DOHH2 (cell line): ENCODE results near the gene CARD11.
A peak's percentile ranks its signal among the peaks of the same experiment; 100 is the strongest.

Source experiments
- H3F3A ChIP-seq: fragments of 200-600 bp; sonication (generic), shearing (Covaris generic); 2 replicates; pipeline ENCODE4 v1.6.0; 2016; ENCODE audit warnings: antibody characterized with exemption, mild to moderate bottlenecking; ENCODE audit not compliant: control insufficient read depth, insufficient read depth
- H3K27ac ChIP-seq: fragments of 200-600 bp; sonication (generic); 2 replicates; pipeline ENCODE4 v1.5.1; 2014; ENCODE audit warnings: low read depth, mild to moderate bottlenecking, low read length, moderate library complexity
- H3K27me3 ChIP-seq: fragments of 200-600 bp; sonication (generic); 2 replicates; pipeline ENCODE4 v1.6.1; 2014; ENCODE audit warnings: mild to moderate bottlenecking, low read length, mixed read lengths; ENCODE audit not compliant: control insufficient read depth
- H3K36me3 ChIP-seq: fragments of 200-600 bp; sonication (generic); 2 replicates; pipeline ENCODE4 v1.6.1; 2014; ENCODE audit warnings: mild to moderate bottlenecking, low read length, moderate library complexity, mixed read lengths; ENCODE audit not compliant: control insufficient read depth
- H3K4me1 ChIP-seq: fragments of 200-600 bp; sonication (generic); 2 replicates; pipeline ENCODE4 v1.6.1; 2014; ENCODE audit warnings: mild to moderate bottlenecking, low read length, mixed read lengths; ENCODE audit not compliant: control insufficient read depth
- H3K4me2 ChIP-seq: fragments of 200-600 bp; sonication (generic); 2 replicates; pipeline ENCODE4 v1.6.0; 2014; ENCODE audit warnings: mild to moderate bottlenecking, low read length, moderate library complexity
- H3K4me3 ChIP-seq: fragments of 200-600 bp; sonication (generic); 2 replicates; pipeline ENCODE4 v1.5.1; 2014; ENCODE audit warnings: mild to moderate bottlenecking, low read length, mixed read lengths
- H3K79me2 ChIP-seq: fragments of 200-600 bp; sonication (generic); 2 replicates; pipeline ENCODE4 v1.6.1; 2014; ENCODE audit warnings: mild to moderate bottlenecking, low read length, mixed read lengths; ENCODE audit not compliant: control insufficient read depth
- H3K9me2 ChIP-seq: fragments of 200-600 bp; sonication (generic); replicated peaks from 2 replicates; pipeline ENCODE4 v1.6.1; 2014; ENCODE audit warnings: mild to moderate bottlenecking, low read length, mixed read lengths; ENCODE audit not compliant: control insufficient read depth
- H3K9me3 ChIP-seq: fragments of 200-600 bp; sonication (generic); 2 replicates; pipeline ENCODE4 v1.6.1; 2014; ENCODE audit warnings: antibody characterized with exemption, low read length, mixed read lengths; ENCODE audit not compliant: control insufficient read depth, insufficient read depth
- H4K20me1 ChIP-seq: fragments of 200-600 bp; sonication (generic); 2 replicates; pipeline ENCODE4 v1.6.0; 2014; ENCODE audit warnings: low read depth, mild to moderate bottlenecking, antibody characterized with exemption, low read length, moderate library complexity; ENCODE audit not compliant: control insufficient read depth, insufficient read depth
- EZH2phosphoT487 ChIP-seq: fragments of 200-600 bp; sonication (generic); IDR thresholded peaks from 2 replicates; pipeline ENCODE4 v1.6.1; 2017; ENCODE audit warnings: borderline replicate concordance, mild to moderate bottlenecking, antibody characterized with exemption, low read length, moderate library complexity, mixed read lengths
- TF ChIP-seq, protein P1 (sequence below): fragments of 200-600 bp; sonication (generic); IDR thresholded peaks from one replicate; pipeline ENCODE4 v1.5.1; 2014; ENCODE audit warnings: antibody characterized with exemption, mild to moderate bottlenecking, low read depth, low read length; ENCODE audit not compliant: poor library complexity, severe bottlenecking

The CARD11 gene

GRCh38 chr7:3019801-3020200 is 23.9 kb downstream of the CARD11 start:
- Histone ChIP-seq H3K27me3 (no peaks in the 10 kb centered on the region), H3K79me2 (peaks cover 95% of the 10 kb centered on the region), H3K9me3 (peaks cover 20% of the 10 kb centered on the region), H4K20me1 (no peaks in the 10 kb centered on the region; the same call in 1 of the 2 replicates), H3K4me3 (peak overlapping the region; percentile 36; the same call in 1 of the 2 replicates), H3K9me2 (no peaks in the 10 kb centered on the region), H3K4me2 (peak overlapping the region; percentile 52), H3K4me1 (peaks cover 23% of the 10 kb centered on the region), H3F3A (peaks cover 3% of the 10 kb centered on the region; the same call in 1 of the 2 replicates), H3K27ac (peak overlapping the region; percentile 50), H3K36me3 (peaks cover 69% of the 10 kb centered on the region)
- TF ChIP-seq EZH2phosphoT487: no peak
- TF ChIP-seq, protein P1, sequence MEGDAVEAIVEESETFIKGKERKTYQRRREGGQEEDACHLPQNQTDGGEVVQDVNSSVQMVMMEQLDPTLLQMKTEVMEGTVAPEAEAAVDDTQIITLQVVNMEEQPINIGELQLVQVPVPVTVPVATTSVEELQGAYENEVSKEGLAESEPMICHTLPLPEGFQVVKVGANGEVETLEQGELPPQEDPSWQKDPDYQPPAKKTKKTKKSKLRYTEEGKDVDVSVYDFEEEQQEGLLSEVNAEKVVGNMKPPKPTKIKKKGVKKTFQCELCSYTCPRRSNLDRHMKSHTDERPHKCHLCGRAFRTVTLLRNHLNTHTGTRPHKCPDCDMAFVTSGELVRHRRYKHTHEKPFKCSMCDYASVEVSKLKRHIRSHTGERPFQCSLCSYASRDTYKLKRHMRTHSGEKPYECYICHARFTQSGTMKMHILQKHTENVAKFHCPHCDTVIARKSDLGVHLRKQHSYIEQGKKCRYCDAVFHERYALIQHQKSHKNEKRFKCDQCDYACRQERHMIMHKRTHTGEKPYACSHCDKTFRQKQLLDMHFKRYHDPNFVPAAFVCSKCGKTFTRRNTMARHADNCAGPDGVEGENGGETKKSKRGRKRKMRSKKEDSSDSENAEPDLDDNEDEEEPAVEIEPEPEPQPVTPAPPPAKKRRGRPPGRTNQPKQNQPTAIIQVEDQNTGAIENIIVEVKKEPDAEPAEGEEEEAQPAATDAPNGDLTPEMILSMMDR: no peak

- peaks cover 94% of the 10 kb centered on the region for H3K79me2 ChIP-seq
- TF ChIP-seq, protein P1: no peak
- no peak for TF ChIP-seq EZH2phosphoT487
These were observed 29.5 kb downstream of the CARD11 start for GRCh38 chr7:3013975-3014792.

DNA sequence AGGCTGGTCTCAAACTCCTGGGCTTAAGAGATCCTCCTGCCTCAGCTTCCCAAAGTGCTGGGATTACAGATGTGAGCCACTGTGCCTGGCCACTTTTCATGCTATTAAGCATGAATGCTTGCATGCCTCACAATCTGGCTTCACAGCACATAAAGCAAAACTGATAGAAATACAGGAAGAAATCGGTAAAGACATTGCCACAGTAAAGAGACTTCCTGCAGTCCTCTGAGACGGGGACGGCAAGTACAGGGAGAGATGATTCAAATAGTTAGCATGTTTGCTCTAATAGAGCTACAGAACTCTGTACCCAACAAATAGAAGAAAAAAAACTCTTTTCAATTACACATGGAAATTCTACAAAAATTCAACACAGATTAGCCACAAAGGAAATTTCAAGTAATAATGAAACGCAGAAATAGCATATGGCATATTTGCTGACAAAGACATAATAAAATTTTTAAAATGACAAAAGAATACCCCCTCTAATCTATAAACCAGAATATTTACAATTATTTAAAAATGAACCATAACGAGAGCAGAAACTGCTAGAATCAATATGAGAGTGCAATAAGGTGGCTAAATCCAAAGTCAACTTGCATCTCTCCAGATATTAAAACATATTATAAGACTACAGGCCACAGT is 32.3 kb downstream of the CARD11 start:
- no peaks in the 10 kb centered on the region for H3K4me1 ChIP-seq
- H3F3A ChIP-seq: no peaks in the 10 kb centered on the region
- H3K27ac ChIP-seq: no peak overlapping the region
- H4K20me1 ChIP-seq: peaks cover 7% of the 10 kb centered on the region; the same call in 1 of the 2 replicates
- peaks cover 95% of the 10 kb centered on the region for H3K79me2 ChIP-seq
- no peak overlapping the region for H3K4me2 ChIP-seq
- no peaks in the 10 kb centered on the region for H3K9me2 ChIP-seq
- H3K9me3 ChIP-seq: no peaks in the 10 kb centered on the region
- TF ChIP-seq, protein P1: no peak
- H3K4me3 ChIP-seq: no peak overlapping the region
- H3K36me3 ChIP-seq: peaks cover 31% of the 10 kb centered on the region
- no peaks in the 10 kb centered on the region for H3K27me3 ChIP-seq

More at GRCh38 chr7:3013975-3014792, 29.5 kb downstream of the CARD11 start:
- Histone ChIP-seq H3K9me3 (no peaks in the 10 kb centered on the region), H3K4me1 (no peaks in the 10 kb centered on the region), H3K9me2 (no peaks in the 10 kb centered on the region), H3K27ac (no peak overlapping the region), H4K20me1 (peaks cover 5% of the 10 kb centered on the region; the same call in 1 of the 2 replicates), H3F3A (no peaks in the 10 kb centered on the region), H3K4me2 (no peak overlapping the region), H3K4me3 (no peak overlapping the region), H3K27me3 (no peaks in the 10 kb centered on the region), H3K36me3 (peaks cover 38% of the 10 kb centered on the region)
